ENCODE measurements around the gene ADGRF1. TPM values are rescaled to one million over a fixed set of nuclear protein-coding genes. Genes with fewer than 3 reads are reported as not detected.

The ADGRF1 gene
- polyA plus RNA-seq, 2 of the 4 experiments (the other 2 are of a cell fraction) = 0.01 TPM; not detected in 1

DNA sequence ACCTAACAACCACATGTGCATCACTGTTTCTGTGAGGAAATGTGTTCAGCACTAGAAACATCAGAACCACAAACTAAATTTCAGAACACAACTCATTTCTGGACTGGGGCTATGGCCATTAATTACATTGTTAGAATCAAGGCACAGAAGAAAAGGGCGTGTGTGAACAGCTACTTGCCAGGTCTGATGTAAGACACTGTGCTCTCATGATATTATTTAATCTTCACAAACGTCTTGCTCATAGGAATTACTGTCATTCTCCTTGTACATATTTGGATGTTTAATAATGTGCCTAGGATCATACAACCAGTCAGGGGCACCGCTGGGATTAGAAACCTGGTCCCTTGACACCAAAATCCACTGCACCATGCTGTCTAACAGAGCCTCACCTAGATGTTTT lies 14.8 kb downstream of the ADGRF1 start (continued):
- TF ChIP-seq, protein P1, sequence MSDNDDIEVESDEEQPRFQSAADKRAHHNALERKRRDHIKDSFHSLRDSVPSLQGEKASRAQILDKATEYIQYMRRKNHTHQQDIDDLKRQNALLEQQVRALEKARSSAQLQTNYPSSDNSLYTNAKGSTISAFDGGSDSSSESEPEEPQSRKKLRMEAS (IDR thresholded peaks at IDR 0.05) = no peak
- TF ChIP-seq FOSL2 (IDR thresholded peaks at IDR 0.05) = no peak
- TF ChIP-seq FOSL2 (CRISPR knock-in tag; IDR thresholded peaks at IDR 0.05) = no peak

DNA sequence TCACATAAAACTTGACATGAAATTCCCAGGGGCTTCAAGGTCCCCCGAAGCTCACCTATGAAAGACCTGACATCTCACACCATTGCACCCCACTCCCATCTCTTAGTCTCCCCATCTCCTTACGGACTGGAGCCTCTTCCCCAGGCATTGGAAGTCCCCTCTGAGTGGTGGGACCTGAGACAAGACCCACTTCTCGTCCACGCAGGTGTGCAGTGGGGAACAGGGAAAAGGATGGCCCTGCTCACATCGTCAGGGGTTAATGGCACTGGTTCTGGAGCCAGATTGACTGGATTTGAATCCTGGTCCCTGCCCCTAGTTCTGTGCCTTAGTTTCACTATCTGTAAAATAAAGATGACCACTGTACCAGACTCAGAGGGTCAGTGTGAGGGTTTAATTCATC lies 15.5 kb downstream of the ADGRF1 start:
- TF ChIP-seq HOXB13 (CRISPR knock-in tag; IDR thresholded peaks at IDR 0.05; ENCODE audit: low read depth) (no peak), GATA3 (IDR thresholded peaks at IDR 0.05; ENCODE audit: borderline replicate concordance) (no peak), MAFK (IDR thresholded peaks at IDR 0.05; ENCODE audit: partially characterized antibody) (no peak), HOXB5 (CRISPR knock-in tag; IDR thresholded peaks at IDR 0.05) (no peak), RAD21 (conservative IDR thresholded peaks at IDR 0.05 in 1 of 2, IDR thresholded peaks at IDR 0.05 in 1 of 2) (no peak), FOSL2 (IDR thresholded peaks at IDR 0.05) (no peak), FOSL2 (CRISPR knock-in tag; IDR thresholded peaks at IDR 0.05) (no peak), KDM5A (IDR thresholded peaks at IDR 0.05) (no peak), RFX5 (IDR thresholded peaks at IDR 0.05) (no peak), JUNB (IDR thresholded peaks at IDR 0.05) (no peak), CBX8 (IDR thresholded peaks at IDR 0.05) (no peak), HEYL (CRISPR knock-in tag; IDR thresholded peaks at IDR 0.05) (no peak)
- TF ChIP-seq, protein P2, sequence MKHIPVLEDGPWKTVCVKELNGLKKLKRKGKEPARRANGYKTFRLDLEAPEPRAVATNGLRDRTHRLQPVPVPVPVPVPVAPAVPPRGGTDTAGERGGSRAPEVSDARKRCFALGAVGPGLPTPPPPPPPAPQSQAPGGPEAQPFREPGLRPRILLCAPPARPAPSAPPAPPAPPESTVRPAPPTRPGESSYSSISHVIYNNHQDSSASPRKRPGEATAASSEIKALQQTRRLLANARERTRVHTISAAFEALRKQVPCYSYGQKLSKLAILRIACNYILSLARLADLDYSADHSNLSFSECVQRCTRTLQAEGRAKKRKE (CRISPR knock-in tag; IDR thresholded peaks at IDR 0.05; ENCODE audit: low read depth) = no peak
- TF ChIP-seq, protein P3, sequence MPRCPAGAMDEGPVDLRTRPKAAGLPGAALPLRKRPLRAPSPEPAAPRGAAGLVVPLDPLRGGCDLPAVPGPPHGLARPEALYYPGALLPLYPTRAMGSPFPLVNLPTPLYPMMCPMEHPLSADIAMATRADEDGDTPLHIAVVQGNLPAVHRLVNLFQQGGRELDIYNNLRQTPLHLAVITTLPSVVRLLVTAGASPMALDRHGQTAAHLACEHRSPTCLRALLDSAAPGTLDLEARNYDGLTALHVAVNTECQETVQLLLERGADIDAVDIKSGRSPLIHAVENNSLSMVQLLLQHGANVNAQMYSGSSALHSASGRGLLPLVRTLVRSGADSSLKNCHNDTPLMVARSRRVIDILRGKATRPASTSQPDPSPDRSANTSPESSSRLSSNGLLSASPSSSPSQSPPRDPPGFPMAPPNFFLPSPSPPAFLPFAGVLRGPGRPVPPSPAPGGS (IDR thresholded peaks at IDR 0.05) = no peak
- TF ChIP-seq, protein P4, sequence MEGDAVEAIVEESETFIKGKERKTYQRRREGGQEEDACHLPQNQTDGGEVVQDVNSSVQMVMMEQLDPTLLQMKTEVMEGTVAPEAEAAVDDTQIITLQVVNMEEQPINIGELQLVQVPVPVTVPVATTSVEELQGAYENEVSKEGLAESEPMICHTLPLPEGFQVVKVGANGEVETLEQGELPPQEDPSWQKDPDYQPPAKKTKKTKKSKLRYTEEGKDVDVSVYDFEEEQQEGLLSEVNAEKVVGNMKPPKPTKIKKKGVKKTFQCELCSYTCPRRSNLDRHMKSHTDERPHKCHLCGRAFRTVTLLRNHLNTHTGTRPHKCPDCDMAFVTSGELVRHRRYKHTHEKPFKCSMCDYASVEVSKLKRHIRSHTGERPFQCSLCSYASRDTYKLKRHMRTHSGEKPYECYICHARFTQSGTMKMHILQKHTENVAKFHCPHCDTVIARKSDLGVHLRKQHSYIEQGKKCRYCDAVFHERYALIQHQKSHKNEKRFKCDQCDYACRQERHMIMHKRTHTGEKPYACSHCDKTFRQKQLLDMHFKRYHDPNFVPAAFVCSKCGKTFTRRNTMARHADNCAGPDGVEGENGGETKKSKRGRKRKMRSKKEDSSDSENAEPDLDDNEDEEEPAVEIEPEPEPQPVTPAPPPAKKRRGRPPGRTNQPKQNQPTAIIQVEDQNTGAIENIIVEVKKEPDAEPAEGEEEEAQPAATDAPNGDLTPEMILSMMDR (IDR thresholded peaks at IDR 0.05) = no peak
- WGBS (ENCODE audit: missing lambda C conversion rate) = 61% methylated on average over 5 of the region's 5 CpGs

DNA sequence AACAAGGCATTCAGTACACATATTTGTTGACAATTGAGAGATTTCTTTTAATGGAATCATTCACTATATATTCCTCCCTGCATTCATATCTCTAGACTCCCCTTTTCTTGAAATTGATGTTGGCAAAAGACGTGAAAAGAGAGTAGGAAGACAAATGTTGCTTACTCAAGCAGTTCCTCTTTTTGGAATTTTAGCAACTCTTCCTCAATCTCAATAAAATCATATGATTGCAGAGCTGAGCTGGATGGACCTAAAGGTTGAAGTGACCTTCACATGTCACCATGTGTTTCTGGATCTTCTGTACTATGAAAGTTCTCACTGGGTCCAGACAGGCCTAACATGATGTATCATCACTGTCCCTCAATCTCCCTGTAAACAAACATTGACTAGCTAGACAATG lies 18.6 kb downstream of the ADGRF1 start:
- POLR2A ChIA-PET = no interaction called here
- CTCF ChIA-PET = interaction anchor here (0.9 to 1.8 kb wide), 3 partner anchors 10 to 34 kb away, joined by 3 to 5 read pairs (median 5); no protein-coding TSS in a partner anchor
- Histone ChIP-seq H3K4me1 (no peaks in the 10 kb centered on the region), H3K4me2 (no peak overlapping the region), H3K27ac (no peak overlapping the region), H3K9me3 (no peaks in the 10 kb centered on the region), H3K4me3 (no peak overlapping the region)
- WGBS (ENCODE audit: missing lambda C conversion rate) = 11% methylated on average over 1 of the region's 1 CpG
- no peak for TF ChIP-seq JUN (IDR thresholded peaks at IDR 0.05)
- TF ChIP-seq FOXS1 (CRISPR knock-in tag; IDR thresholded peaks at IDR 0.05) = no peak
- no peak for TF ChIP-seq FOSL2 (IDR thresholded peaks at IDR 0.05)
- no peak for TF ChIP-seq FOSL2 (CRISPR knock-in tag; IDR thresholded peaks at IDR 0.05)
- no peak for TF ChIP-seq BHLHE40 (IDR thresholded peaks at IDR 0.05; ENCODE audit: low read depth, low read length)
- TF ChIP-seq RAD21 (conservative IDR thresholded peaks at IDR 0.05 in 1 of 2, IDR thresholded peaks at IDR 0.05 in 1 of 2) = no peak
- TF ChIP-seq HEYL (CRISPR knock-in tag; IDR thresholded peaks at IDR 0.05) = no peak
- no peak for TF ChIP-seq RARB (CRISPR knock-in tag; IDR thresholded peaks at IDR 0.05)
- TF ChIP-seq, protein P4 (IDR thresholded peaks at IDR 0.05) = no peak
- TF ChIP-seq NFE2L2 (conservative IDR thresholded peaks at IDR 0.05; ENCODE audit: low read length) = no peak
- TF ChIP-seq, protein P5, sequence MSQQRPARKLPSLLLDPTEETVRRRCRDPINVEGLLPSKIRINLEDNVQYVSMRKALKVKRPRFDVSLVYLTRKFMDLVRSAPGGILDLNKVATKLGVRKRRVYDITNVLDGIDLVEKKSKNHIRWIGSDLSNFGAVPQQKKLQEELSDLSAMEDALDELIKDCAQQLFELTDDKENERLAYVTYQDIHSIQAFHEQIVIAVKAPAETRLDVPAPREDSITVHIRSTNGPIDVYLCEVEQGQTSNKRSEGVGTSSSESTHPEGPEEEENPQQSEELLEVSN (IDR thresholded peaks at IDR 0.05; ENCODE audit: borderline replicate concordance, low read depth) = no peak
- TF ChIP-seq POLR2A (IDR thresholded peaks at IDR 0.05; ENCODE audit: low read length) = no peak
- TF ChIP-seq, protein P6, sequence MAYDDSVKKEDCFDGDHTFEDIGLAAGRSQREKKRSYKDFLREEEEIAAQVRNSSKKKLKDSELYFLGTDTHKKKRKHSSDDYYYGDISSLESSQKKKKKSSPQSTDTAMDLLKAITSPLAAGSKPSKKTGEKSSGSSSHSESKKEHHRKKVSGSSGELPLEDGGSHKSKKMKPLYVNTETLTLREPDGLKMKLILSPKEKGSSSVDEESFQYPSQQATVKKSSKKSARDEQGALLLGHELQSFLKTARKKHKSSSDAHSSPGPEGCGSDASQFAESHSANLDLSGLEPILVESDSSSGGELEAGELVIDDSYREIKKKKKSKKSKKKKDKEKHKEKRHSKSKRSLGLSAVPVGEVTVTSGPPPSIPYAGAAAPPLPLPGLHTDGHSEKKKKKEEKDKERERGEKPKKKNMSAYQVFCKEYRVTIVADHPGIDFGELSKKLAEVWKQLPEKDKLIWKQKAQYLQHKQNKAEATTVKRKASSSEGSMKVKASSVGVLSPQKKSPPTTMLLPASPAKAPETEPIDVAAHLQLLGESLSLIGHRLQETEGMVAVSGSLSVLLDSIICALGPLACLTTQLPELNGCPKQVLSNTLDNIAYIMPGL (CRISPR knock-in tag; IDR thresholded peaks at IDR 0.05; ENCODE audit: borderline replicate concordance) = no peak
- no peak for TF ChIP-seq EHMT2 (IDR thresholded peaks at IDR 0.05; ENCODE audit: low read depth)
- FAIRE-seq (no peak), DNase-seq (ENCODE audit: low read depth in 1 of 2, low spot score in 1 of 2) (no peak), ATAC-seq (no peak)

More for the DNA sequence above, 15.5 kb downstream of the ADGRF1 start:
- ChIA-PET POLR2A (no interaction called here), CTCF (no interaction called here)
- no peak for ATAC-seq
- DNase-seq (ENCODE audit: low read depth in 1 of 2, low spot score in 1 of 2) = no peak
- Histone ChIP-seq H3K4me1 (no peaks in the 10 kb centered on the region), H3K4me2 (no peak overlapping the region), H3K27ac (no peak overlapping the region), H3K4me3 (no peak overlapping the region), H3K9me3 (no peaks in the 10 kb centered on the region)
- no peak for FAIRE-seq

All from A549 (cell line).